Activated T-cell treated with anti-CD3 and anti-CD28 coated beads, Interleukin-2, amount 50 U/mL, for 1 hour (primary cell): ENCODE data around the gene DAB1.

ENCODE experiments used
- DNase-seq: peaks from one replicate; pipeline ENCODE4 v3.0.0-alpha.2; 2020

DAB1 gene

DNA sequence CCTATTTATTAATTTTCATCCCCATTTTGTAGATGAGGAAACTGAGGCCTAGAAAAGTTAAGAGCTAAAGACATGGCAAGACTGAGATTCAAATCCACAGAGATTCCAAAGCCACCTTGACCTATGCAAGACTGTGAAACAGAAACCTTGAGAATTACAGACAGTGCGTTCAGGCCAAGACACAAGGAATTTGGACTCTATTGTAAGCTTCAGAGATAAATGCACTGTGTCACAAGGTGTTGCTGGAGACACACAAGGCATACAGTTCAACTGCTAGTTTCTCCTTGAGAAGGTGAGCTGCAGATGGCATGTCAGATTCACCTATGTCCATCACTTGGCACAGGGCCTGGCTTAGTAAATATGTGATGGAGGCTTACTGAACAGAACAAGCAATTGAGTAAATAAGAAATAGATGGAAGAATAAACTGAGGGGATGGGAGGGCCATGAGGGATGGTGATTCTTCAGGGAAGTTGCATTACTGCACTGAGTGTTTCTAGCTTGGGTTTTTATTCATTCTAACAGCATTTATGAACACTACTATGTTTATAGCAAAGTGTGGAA is 215.0 kb downstream of the DAB1 start:
- DNase-seq, result no peak

GRCh38 chr1:57206038-57206437 is 217.8 kb downstream of the DAB1 start:
- no peak for DNase-seq

DNA sequence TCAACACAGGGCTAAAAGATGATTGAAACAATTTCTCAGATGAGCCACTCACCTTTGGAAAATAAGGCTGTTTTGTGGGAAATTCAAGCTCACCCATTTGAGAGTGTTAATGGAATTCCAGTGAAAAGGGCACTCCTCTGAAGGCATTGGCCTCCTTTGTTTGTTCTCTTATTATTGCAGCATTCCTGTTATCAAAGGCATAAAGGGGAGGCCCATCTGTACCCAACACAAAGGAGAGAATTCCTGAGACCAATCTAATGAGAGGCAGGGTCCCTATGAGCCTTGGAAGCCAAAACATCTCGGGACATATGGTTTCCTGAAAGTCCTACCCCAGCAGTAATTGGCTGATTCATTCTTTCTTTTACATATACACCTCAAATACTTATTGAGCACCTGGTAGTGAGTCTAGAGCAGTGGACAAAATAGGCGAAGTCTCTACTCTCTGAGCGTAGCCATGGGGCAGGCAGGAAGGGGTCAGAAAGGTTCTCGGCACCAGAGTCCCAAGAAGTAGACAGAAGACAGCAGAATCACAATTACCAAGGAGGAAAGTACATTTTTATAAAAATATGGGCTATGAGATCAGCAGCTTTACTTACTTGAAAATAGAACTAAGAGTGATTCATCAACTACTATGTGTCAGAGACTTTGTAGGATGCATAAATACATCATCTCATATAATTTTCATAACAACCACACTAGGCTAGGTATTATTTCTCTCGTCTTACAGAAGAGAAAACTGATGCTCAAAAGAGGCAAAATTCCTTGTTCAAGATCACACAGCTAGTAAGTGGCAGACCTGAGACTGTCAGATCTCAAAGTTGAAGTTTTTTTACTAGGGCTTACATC is 218.7 kb downstream of the DAB1 start:
- DNase-seq, result no peak

DNA sequence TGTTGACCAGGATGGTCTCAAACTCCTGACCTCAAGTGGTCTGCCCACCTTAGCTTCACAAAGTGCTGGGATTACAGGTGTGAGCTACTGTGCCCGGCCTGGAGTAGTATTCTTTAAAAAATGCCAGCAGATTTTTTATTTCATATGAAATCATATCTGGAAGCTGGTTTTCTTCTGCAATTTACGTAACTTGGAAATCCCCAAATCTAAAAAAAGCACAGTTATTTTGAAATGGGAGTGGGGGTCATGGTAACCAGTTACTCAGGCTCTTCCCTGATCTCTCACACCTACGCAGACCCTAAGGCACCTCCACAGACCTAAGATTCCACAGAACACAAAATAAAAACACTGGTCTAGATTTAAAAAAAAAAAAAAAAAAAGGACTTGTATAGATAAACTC is 219.8 kb downstream of the DAB1 start:
- no peak for DNase-seq

- no peak for DNase-seq
These were observed 221.6 kb downstream of the DAB1 start for GRCh38 chr1:57202241-57202640.

DNA sequence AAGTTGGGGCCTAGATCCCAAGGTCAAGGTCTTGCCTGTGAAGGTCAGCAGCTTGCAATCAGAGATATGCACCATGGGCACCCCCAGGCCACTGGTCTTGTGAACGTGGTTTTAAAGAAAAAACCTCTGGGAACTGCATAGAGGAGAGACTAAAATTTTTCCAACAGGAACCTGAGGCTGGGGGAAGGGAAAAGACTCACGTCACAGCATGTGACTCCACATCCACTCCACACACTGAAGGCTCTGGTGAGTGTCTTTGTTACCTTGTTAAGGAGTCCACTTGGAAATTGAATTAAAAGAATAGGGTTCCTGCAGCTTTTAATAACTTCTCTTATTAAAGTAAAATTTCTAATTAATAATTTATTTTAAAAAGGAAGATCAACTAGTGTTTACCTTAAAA is 224.9 kb downstream of the DAB1 start:
- DNase-seq, result no peak

- no peak for DNase-seq
These were observed 228.4 kb downstream of the DAB1 start for GRCh38 chr1:57195436-57195941.

DNA sequence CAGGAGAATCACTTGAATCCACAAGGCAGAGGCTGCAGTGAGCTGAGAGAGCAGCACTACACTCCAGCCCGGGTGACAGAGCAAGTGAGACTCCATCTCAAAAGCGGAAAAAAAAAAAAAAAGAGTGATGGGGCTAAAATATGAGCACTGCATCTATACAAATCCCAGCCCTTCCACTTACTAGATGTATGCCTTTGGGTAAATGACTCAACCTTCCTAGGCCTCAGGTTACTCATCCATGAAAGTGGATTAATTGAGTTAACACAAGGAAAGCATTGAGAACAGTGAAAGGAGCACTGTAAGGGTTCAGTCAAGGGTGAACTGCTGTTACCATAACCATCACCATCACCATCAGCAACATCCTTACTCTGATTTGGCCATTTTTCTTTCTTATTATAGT is 231.6 kb downstream of the DAB1 start:
- no peak for DNase-seq

DNA sequence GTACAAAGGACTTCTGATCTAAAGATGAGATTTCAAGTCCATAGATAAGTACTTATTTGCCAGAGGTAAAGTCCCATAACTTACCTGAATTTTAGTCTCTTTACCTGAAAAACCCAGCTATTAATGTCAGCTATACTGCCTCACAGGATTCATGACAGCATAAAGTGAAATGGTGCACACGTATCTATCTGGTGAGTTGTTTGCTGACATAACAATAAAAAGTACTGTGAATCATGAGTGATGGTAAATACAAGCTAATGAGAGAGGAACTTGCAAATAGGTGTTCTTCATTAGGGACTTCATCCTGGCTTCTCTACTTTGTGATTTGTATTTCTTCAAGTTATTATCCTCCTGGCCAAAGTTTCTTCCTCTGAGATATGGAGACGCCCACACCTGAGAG is 233.0 kb downstream of the DAB1 start:
- no peak for DNase-seq

- no peak for DNase-seq
These were observed 235.7 kb downstream of the DAB1 start for GRCh38 chr1:57188168-57188567.

DNA sequence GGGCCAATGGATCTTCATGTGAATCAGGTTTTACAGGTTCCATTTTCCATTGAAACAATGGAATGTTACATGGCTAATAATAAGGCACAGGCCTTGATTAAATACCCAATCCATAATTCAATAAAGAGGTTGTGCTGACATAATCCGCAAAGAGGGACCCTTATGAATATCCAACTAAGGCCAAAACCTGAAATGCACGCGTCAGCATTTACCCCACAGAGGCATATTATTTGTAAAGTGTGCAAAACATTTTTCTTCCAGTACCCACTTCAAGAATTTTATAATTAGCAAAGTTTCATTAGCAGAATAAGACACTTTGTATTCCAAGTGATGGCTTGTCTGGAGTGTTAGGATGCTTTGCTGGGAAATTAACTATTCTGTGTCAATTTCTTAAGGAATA is 237.4 kb downstream of the DAB1 start:
- DNase-seq, result no peak

DNA sequence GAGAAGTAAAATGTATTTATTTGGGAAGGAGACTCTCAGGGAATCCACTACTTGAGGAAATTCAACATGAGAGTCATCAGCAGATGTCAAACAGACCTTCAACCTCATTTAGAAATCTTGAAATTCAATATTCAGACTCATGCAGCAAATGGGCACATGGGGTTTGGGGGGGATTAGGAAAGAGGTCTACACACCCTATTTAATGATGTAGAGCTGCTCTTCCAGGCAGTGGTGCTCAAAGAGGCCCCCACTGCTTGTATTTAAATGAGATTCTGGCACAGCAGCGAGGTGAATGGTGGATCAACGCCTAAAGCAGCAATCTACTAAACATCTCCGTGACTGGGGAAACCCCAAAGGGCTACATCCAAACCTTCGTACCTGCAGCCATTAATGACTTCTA is 244.9 kb downstream of the DAB1 start:
- DNase-seq, result no peak

GRCh38 chr1:57175506-57175905 is 248.4 kb downstream of the DAB1 start:
- no peak for DNase-seq

- DNase-seq, result no peak
These were observed 251.8 kb downstream of the DAB1 start for GRCh38 chr1:57172040-57172439.

DNA sequence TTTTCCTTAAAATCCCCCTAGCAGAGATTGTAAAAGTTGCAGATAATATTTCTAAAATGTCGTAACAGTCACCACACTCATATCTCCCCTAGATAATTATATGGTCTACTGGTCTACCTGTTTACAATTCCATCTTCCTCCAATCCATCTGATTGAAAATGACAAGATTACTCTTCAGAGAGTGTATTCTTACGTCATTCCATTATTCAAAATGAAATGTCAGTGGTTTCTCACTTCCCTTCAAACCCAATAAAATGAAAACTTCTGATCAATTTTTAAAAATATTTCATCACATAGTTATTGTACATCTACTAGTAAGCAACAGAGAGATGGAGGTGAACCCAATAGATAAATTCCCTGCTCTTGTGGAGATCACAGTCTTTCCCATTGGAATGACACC is 255.9 kb downstream of the DAB1 start:
- no peak for DNase-seq

- DNase-seq, result no peak
These were observed 258.3 kb downstream of the DAB1 start for GRCh38 chr1:57165546-57165945.

GRCh38 chr1:57164584-57164983 is 259.3 kb downstream of the DAB1 start:
- no peak for DNase-seq

DNA sequence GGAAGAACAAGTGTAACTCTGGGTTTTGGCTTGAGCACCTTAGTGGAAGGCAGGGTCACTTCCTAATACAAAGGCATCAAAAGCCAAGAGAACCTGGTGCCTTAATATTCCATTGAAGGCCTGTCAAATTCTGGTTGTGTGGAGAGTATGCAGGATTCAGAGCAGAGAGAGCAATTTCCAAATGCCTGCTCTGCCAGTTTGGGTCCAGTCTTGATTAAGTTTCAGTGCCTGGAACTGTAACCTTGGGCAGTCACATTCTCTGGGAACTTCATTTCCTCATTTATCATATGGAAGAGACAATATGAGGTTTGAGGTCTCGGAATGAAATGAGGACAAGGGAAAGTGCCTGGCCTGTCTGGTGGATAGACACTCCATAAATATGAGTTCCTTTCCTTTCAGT is 260.1 kb downstream of the DAB1 start:
- DNase-seq, result no peak

- DNase-seq, result no peak
These were observed 260.5 kb downstream of the DAB1 start for GRCh38 chr1:57163325-57163724.

- no peak for DNase-seq
These were observed 261.1 kb downstream of the DAB1 start for GRCh38 chr1:57162607-57163261.

DNA sequence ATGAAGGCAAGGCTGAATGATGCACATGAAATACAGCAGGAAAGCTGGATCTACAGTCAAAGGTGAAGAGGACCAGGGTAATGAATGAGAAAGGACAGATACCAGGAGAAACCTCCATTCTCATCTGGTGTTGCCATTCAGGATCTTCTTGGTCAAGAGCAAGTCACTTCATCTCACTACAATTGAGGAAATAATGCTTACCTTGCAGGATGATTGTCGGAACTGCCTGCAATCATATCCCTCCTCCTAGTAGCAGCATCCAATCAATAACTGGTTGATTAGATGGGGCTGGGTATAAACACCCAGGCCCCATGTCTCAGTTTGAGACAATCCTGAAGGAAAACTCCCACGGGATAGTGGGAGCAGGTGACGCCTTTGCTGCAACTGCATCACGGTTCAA is 263.3 kb downstream of the DAB1 start:
- no peak for DNase-seq

GRCh38 chr1:57158604-57158998 is 265.3 kb downstream of the DAB1 start:
- no peak for DNase-seq

DNA sequence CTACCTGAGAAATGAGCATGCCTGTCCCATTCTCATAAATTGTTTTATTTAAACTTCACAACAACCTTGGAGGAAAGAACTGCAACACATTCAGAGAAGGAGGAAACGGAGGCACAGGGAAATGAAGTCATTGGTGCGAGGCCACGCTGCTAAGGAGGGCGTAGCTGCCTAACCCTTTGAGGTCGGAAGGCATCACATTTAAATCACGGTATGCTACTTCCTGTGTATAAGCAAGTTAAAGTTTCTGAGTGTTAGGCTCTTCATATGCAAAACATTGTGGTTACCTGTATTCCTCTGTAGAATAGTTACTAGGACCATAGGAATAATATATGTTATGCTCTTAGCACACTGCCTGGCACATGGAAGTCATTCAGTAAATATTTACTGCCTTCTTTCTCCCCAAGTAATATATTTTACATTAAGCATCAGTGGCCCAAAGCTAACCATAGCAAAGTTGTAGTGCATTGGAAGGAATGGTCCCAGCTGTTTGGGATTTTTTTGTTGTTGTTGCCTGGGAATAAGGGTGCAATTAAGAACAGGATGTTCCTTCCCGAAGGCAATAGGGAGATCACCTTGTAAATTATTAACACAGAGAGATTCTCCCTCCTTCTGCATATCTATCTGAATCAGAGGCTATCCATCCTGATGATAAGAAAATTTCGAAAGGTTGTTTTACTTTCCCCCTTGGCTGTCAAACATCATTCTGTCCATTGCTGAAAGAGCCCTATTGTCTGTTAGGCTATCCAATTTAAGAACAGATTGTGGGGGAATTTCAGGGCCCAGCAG is 265.8 kb downstream of the DAB1 start:
- DNase-seq, result no peak
